DMS79 treated with DMSO at 0.1 percent for 48 hours (cell line): Measurements from ENCODE around the gene MEPCE.

ENCODE experiments used
- DNase-seq: peaks from one replicate; lab custom pipeline; 2025; lab: John Stamatoyannopoulos, UW

Gene MEPCE

DNA sequence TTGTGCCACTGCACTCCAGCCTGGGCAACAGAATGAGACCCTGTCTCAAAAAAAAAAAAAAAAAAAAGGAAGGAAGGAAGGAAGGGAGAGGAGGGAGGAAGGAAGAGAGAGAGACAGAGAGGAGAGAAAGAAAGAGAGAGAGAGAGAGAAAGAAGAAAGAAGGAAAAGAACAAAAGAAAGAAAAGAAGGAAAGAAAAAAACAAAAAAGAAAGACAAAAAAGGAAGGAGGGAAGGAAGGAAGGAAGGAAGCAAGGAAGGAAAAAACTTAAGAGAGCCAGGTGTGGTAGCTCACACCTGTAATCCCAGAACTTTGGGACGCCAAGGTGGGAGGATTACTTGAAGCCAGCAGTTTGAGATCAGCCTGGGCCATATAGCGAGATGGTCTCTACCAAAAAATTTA lies 35.2 kb downstream of the MEPCE start:
- no peak for DNase-seq

DNA sequence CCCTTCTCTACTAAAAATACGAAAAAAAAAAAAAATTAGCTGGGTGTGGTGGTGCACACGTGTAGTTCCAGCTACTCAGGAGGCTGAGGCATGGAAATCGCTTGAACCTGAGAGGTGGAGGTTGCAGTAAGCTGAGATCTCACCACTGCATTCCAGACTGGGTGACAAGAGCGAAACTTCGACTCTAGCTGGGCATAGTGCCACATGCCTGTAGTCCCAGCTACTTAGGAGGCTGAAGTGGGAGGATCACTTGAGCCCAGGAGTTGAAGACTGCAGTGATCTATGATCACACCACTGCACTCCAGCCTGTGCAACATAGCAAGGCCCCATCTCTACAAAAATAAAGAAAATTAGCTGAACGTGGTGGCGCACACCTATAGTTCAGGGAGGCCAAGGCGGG lies 35.7 kb downstream of the MEPCE start:
- DNase-seq: no peak

DNA sequence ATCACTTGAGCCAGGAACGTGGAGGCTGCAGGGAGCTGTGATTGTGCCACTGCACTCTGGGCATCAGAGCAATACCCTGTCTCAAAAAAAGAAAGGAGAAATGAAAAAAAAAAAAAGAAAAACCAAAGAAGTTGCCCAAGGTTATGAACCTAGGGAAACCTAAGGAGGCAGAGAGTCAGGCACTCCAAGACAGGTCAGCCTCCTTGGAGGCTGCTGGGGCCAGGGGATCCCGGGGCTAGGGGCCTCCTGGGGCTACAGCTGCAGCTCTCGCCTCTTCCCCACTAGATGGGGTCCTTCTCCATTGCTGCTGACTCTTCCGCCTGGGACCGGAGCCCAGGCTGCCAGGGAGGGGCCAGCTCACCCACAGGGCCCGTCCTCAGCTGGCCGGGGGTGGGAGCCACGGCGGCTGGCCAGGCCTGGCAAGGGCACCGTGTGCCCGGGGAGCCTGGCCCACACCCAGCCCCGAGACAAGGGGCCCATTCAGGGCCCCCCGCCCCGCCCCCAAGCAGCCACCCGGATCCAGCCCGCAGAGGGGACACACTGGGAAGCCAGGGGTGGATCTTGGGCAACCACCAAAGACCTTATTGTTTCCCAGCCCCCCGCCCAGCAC lies 36.2 kb downstream of the MEPCE start:
- DNase-seq: peak; percentile 27

DNA sequence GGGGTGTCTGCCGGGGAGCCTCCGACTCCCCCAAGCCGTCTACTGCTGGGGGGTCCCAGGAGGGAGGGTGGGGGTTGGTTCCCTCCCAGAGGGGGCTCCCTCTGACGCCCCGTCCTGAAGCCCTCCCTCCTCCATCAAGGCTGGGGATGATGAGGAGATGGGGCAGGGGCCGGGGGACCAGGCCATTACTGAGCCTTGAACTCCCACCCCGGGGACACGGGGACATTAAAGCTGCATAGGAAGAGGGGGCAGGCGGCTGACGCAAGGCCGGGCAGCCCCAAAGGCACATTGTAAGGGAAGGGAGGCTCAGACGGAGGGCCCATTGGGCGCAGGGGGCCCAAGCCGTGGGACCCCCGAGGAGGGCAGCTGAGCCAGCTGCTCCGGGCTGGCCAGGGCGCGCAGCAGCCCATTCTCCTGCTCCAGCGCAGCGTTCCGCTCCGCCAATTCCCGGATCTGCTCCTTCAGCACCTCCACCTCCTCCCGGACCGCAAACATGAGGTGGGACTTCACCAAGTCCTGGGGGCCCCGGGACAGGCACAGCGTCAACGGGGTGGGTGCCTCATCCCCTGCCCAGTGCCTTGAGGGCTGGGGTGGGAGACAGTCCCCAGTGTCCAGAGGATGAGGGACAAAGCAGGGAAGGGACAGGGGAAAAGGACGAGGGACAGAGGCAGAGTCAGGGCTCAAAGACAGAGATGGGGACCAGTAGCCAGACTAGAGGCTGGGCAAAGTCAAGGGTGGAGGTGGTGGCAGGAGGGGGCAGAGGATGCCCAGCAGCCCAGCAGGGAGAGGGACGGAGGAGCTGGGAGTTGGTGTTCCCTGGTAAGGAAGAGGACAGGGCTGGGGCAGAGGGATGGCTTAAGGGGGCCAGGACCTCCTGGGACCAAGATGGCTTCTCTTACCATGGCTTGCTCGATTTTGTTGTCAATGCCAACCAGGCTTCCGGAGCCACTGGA lies 37.3 kb downstream of the MEPCE start:
- DNase-seq: no peak

DNA sequence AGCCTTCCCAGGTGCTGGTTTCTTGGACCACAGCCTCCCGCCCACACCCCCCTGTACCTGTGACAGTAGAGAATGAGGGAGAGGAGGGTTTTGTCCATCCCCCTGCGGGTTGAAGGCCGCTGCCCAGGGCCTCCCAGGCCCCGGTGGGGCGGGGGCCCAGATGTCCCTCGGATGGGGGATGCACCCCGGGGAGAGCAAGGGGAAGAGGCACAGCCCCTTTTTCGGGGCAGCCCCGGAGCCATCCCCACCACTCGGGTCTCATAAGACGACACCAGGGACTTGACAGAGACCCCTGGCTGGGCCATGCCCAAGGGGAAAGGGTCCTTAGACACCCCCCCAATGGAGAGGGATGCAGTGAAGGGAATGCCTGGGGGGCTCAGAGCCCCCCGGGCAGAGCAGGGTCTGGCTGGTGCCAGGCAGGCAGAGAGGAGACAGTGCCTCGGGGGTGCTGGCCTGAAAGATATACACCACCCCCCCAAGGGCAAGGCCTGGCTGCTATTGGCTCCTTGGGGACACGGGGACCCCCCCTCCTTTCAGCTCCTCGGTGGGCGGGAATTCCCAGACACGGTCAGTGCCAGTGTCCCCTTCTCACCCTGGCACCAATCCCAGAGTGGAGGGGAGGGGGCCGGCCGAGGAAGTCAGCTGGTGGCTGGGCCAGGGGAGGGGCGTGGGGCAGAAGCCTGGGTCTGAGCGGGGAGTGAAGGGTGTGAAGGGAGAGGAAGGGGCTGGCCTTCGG lies 38.2 kb downstream of the MEPCE start:
- DNase-seq: peak; percentile 8

DNA sequence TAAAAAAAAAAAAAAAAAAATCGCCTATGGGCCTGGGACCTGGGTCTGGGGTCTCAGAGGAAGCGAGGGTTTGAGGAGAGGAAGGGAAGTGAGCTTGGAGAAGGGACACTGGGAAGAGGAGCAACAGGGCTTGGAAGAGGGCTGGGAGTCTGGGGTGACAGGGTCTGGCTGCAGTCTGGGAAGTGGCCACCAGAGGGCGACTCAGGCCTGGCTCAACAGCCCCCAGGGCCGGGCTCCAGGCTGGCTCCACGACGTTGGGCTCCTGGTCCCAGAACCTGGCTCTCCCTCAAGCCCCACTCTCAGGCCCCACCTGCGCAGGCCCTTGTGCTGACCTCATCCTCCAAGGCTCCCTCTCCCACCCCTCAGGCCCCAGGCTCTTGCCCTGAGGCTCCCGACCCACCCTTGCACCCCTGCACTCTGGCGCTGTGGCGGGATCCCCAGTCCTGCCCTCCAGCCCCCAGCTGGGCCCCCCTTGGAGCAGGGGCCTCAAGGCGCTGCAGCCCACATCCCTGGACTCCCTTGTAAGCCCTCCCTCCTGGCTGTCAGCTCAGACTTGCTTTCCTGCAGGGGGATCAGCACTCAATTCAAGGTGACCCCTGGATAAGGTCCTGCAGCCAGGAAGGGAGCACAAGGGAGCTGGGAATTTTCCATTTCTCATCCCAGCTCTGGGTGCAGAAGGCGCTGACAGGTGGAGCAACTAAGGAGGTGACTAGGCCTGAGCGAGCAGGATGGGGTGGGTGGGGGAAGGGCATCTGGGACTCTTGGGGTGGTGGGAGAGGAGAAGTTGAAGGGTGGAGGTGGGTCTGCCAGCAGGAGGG lies 39.8 kb downstream of the MEPCE start:
- DNase-seq: peak; percentile 71

DNA sequence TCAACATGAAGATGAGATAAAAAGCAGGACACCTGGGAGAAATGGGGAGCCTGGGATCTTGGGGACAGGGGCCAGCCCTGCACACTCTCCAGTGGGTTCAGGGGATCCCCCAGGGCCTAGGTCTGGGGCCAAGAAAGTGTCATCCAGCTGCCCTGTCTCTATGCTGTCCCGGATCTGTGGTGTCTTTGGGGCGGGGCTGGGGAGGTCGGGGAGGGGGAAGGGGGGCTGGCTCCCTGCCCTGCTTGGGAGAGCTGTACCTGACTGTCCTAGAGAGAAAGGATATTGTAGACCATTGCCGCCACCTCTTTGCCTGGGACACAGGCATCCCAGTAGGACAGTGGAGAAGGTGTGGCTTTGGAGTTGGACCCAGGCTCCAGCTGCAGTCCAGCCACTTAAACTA lies 41.4 kb downstream of the MEPCE start:
- DNase-seq: no peak

DNA sequence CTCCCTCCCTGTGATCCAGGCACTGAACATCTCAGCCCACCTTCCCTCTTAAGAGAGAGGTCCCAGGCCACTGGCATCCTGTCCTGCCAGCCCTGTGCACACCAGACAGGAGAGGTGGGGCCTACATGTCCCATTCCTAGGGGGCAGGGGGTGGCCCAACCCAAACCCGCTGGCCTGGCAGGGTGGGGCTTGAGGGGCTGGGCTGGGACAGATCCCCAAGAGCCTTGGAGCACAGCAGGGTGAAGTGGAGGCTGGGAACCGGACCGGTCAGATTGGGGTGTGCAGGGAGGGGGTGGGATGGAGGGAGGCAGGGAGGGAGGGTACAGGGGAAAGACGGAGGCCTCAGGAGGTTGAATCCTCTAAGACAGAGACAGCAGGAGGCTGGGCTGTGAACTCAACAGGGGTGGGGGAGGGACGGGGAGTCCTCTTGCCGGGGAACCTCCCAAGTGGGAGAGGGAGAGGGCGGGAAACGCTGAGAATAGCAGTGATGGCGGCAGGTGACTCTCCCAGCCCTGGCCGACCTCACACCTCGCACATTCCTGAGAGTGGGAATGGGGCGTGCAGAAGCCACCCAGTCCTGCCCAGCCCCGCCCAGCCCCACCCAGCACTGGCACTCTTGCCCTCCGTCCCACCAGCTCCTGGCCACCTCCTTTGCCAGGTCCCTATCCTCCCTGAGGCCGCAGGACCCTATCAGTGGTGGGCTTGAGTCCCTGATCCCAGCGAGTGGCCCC lies 42.7 kb downstream of the MEPCE start:
- no peak for DNase-seq

DNA sequence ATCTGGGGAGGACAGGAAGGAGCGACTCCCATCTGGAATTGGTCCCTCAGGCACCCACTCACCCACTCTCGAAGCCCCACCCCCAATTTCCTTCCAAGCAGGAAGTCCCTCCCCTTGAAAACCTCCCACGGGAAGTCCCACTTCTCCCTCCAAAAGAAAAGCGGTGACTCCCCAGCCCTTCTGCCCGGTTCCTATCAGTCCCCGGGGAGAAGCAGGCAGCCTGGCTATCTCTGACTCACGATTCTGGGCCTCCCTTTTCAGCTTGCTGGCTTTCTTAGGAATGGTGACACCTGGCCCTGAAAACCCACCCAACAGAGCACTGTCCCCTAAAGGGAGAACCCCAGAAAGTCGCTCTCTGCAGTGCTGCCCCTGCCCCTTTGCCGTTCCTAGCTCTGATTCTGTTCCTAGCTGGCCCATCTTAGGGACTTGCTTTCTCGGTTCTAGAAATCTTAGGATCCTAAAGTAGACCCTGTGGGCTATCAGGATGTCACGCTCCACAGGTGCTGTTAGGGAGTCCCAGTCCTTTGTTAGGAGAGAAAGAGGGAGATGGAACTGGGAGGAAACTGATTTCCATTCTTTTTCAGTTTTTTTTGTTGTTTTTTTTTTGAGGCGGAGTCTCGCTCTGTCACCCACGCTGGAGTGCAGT lies 43.3 kb downstream of the MEPCE start:
- DNase-seq: no peak

DNA sequence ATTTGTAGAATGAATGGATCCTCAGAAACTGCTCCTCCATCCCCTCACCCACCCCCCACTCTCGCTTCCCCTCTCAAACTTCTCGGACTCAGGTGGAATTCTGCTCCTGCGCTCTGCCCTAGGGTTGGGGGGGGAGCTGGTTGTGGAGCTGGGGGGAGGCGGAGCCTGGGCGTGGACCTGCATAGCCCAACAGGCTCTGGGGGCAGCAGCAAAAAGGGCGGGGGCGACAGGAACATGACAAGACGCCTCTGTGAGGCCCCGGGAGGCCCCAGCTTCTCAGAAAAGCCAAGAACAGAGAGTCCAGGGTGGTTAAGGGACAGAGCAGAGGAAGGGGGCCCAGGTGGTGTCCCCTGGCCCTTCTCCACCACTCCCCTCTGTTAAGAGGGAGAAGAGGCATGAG lies 45.9 kb downstream of the MEPCE start:
- no peak for DNase-seq

DNA sequence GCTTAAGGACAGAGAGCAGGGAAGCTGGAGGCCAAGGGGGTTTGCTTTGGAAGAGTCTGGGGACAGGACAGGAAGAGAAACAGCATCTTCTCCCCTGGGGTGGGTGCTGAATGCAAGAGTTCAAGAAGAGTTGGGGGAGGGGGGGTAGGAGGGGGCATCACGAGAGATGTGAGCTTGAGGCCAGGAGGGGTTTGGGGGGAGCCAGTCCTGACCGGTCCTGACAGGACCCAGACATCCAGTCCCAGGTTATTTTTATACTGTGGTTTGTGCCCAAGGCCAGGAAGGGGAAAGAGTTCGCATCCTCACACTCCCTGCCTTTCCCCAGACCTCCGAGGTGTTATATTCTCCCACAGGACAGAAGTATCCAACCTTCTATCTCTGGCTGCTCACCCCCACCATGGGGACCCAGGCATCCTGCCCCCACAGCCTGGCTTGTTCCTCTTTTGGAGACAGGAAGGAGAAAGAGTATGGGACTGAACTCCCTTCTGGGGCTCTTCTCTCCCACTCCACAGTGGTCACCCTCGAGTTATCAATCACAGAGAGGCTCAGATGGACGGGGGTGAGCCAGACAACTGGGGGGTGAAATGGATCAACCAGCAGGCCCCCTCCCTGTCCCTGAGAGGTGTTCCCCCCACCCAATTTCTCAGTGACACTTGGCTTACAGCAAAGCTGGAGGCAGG lies 46.6 kb downstream of the MEPCE start:
- no peak for DNase-seq

DNA sequence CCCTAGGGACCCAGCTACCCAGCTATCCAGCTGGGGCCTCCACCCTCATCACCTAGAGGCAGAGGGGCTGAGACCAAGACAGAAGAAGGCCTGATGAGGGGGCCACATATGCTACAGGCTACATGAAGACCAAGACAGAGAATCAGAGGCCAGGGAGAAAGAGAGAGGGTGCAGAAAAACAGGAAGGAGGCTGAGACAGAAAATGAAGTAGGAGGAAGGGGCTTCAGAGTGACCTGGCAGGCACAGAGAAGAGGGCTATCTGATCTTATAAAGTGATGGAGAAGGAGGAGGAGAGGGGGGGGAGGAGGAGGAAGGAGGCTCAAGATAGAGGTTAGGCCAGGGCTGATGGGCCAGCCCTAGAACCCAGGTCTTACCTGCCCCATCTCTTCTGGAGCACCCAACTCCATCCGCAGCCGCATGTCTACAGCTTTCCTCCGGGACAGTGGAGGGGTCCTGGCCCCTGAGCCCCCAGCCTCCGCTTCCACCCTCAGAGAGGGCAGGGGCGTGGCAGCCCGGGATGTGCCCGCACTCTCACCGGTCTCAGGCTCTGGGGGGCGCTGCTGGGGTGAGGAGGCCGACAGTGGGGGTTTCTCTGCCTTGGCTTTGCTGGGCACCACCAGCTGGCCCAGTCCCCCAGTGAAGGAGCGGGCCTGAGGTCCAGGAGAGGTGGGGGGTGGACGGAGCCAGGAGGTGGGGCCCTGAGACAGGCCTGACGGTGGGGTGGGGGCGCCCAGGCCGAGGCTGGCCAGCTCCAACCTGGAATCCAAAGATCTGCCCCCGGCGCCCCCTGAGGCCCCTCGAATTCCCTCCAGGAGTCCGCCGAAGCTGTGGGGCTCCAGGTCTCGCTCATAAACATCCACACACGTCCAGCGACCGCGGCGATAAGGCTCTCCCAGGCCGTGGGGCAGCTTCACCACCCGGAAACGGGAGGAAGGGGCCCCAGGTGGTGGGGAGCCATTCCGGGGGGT lies 47.6 kb downstream of the MEPCE start:
- no peak for DNase-seq

DNA sequence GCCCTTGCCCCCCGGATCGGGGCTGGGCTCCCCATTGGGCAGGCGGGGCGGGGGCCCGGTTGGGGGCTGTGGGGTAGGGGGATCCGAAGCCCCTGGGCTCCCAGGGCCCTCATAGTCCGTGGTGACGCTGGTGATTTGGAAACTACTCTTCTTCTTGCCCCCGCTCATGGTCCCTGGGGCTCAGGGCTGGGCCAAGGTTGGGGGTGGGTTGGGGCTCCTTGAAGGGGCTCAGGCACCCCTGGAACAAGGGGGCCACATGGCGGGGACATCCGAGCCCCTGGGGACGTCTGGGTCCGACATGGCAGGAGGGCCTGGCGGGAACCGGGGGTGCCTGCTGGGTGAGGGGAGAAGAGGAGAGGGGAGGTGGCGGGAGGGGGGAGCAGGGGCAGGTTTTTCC lies 48.2 kb downstream of the MEPCE start:
- no peak for DNase-seq

DNA sequence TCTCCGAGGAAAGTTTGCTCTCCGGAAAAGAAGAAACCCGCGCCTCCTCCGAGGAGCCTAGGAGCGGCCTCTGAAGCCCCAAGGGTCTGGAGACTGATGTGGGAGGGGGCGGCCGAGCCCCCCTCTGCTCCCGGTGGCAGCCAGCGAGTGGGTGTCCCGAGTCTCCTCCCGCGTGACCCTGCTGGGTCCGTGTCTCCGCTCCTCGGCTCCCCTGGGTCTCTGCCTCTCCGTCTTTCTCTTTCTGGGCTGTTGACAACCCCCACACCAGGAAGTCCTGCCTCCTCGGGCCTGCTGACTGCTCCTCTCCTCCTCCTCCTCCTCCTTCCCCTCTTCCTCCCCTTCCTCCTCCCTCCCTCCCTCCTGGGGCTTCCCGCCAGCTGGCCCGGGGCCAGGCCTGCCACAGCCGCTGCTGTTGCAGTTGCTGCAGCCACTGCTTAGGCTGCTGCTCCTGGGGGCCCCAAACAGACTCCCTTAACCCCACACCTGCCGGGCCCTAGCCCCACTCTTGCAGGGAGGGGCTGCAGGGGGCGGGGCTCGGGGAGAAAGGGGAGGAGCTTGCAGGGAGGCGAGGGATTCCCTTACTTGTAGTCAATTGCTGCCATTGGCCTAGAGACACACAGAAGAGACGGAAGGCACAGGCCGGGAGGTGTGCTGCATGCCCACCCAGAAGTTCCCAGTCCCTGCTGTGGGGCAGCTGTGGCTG lies 49.5 kb downstream of the MEPCE start, which contains the start of gene TSC22D4:
Gene TSC22D4, minus strand, starts transcription at position 257 of the 703 bp plus-strand sequence. CDS start 1,176 bp downstream, outside the sequence.
- DNase-seq: peak; percentile 74

DNA sequence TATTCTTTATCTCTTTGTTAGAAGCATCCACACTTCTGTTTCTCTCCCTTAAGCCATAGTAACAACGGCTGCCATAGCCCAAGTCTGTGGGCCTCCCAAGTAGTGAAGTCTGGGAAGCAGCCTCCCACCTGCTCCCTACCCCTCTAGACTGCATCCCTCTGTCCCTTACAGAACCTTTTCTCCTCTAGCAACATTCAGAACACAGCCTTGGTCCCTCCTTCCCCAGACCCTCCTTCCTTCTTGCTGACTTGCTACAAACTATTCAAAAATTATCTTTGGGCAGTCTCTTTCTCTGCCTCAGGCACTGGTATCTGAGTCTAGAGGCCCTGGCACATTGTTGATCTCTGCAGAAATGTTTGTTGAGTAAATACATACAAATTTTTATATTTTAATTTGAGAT lies 51.8 kb downstream of the MEPCE start:
- no peak for DNase-seq

DNA sequence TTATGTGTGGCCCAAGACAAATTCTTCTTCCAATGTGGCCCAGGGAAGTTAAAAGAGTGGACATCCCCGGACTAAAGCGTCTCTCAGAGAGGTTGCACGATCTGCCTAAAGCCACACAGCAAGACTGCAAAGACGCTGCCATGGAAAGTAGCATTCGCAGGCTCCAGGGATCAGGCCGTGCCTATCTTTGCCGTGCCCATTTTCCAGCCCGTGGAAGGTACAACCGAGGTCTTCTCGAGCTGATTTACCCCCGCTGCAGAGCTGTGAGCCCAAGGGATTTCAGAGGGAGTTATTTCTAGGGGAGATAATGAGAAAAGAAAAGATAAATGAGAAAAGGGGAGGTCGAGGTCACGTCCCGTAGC lies 53.1 kb downstream of the MEPCE start:
- no peak for DNase-seq

DNA sequence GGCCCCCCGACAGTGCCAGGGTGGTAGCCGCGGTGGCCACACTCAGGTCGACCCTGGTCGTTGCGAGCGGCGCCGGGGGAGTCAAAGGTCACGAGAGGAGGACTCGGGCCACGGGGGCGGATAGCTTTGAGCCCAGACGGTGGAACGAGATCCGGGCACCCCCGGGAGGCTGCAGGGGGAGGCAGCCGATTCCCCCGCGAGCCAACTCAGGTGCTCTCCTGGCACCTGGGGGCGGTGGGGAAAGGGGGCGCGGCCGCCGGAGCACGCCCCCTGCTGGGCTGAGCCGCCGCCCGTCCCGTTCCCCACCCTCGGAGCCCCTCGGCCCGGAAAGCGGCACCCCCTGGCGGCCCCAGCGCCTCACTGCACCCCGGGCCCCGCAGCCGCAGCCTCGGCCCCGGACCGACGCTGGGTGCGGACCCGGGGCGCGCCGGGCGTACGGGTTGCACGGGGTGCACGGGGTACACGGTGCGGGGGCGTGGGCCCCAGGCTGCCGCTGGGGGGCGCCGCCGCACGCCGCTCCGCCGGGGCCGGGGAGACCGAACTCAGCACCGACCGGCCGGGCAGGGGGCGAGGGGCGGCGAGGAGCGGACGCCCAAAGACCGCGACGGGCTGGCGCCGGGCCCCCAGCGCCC lies 53.6 kb downstream of the MEPCE start:
- peak; percentile 38 for DNase-seq
